ENCODE data around the gene ADAMTS17.

The ADAMTS17 gene

DNA sequence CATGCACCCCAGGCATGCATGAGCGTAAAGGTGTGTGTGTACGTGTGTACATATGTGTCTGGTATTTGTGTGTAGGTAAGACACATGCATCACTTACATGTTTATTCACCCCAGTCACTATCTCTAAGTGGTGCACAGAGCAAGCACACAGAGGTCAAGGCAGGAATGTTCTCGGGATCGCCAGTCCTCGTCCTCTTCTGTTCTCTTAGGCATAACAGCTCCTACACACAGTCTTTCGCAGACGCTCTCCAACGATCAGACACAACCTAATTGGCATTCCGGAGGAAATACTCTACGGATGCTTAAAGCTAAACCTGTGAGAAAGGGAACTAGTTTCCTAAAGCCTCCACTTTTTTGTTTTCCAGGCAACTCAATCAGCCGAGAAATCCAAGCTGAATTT, 95.9 kb downstream of the ADAMTS17 start:
- DNase-seq (ENCODE audit: low read depth), result no peak
- TF ChIP-seq, protein P1, sequence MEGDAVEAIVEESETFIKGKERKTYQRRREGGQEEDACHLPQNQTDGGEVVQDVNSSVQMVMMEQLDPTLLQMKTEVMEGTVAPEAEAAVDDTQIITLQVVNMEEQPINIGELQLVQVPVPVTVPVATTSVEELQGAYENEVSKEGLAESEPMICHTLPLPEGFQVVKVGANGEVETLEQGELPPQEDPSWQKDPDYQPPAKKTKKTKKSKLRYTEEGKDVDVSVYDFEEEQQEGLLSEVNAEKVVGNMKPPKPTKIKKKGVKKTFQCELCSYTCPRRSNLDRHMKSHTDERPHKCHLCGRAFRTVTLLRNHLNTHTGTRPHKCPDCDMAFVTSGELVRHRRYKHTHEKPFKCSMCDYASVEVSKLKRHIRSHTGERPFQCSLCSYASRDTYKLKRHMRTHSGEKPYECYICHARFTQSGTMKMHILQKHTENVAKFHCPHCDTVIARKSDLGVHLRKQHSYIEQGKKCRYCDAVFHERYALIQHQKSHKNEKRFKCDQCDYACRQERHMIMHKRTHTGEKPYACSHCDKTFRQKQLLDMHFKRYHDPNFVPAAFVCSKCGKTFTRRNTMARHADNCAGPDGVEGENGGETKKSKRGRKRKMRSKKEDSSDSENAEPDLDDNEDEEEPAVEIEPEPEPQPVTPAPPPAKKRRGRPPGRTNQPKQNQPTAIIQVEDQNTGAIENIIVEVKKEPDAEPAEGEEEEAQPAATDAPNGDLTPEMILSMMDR (IDR thresholded peaks at IDR 0.05; ENCODE audit: control insufficient read depth, extremely low read depth, insufficient read depth), result no peak
- no peak overlapping the region for H3K4me3 ChIP-seq (ENCODE audit: low read depth, low read length)

DNA sequence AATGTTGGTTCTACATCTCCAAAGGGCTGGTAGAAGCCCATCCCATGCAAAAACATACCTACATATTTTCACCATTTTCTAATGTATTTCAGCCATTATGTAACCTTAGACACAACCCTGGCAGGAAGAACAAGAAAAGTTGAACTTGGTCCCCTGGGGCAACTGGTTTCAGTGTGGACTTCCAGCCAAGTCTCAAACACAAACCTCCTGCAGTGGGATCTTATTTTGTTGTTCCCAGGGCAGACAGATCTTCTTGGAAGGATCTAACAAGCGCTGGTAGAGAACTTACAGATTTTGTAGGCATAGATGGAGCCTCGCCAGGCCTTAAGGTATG, 96.3 kb downstream of the ADAMTS17 start:
- no peak for DNase-seq (ENCODE audit: low read depth)
- no peak overlapping the region for H3K4me3 ChIP-seq (ENCODE audit: low read depth, low read length)
- TF ChIP-seq, protein P1 (IDR thresholded peaks at IDR 0.05; ENCODE audit: control insufficient read depth, extremely low read depth, insufficient read depth), result no peak

DNA sequence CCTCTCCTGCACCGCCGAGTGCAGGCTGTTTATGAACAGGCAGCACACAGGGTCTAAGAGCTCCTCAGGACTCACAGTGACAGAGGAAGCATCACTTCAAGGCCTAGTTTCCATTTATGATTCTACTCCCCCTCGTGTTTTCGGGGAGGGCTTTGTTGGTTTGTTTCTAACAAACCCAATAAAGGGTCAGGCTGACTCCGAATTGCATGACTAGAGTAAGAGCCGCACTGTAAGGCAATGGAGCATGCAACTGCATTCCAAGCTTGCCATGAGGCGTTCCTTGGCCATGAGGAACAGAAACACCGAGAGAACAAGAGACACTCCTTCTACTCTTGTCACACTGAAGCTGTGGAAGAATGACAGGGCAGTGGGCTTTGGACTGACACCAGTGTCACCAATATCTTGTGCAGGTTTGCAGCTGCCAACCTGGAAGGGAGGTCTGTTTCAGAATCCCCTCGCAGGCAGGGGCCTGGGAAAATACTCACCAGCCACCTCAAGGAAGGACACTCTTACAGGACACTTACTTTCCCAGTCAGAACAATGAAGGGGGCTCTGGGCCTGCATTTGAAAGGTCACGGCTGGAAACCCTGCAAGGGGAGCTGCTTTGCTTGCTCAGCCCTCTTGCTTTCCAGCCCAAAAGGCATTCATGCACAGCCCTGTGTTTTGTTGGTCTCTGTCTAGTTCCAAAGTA, 96.8 kb downstream of the ADAMTS17 start:
- no peak for DNase-seq (ENCODE audit: low read depth)
- no peak overlapping the region for H3K4me3 ChIP-seq (ENCODE audit: low read depth, low read length)
- TF ChIP-seq, protein P1 (IDR thresholded peaks at IDR 0.05; ENCODE audit: control insufficient read depth, extremely low read depth, insufficient read depth), result no peak

DNA sequence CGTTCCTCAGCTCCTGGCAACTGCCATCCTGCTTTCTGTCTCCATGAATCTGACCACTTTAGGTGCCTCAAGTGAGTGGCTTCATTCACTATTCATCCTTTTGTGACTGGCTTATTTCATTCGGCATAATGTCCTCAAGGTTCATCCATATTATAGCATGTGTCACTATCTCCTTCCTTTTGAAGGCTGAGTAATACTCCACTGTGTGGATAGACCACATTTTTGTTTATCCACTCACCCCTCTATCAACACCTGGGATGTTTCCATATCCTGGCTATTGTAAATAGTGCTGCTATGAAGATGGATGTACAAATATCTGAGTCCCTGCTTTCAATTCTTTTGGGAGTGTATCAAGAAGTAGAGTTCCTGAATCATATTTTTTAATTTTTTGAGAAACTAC, 98.8 kb downstream of the ADAMTS17 start:
- no peak overlapping the region for H3K4me3 ChIP-seq (ENCODE audit: low read depth, low read length)
- TF ChIP-seq, protein P1 (IDR thresholded peaks at IDR 0.05; ENCODE audit: control insufficient read depth, extremely low read depth, insufficient read depth), result no peak
- no peak for DNase-seq (ENCODE audit: low read depth)

DNA sequence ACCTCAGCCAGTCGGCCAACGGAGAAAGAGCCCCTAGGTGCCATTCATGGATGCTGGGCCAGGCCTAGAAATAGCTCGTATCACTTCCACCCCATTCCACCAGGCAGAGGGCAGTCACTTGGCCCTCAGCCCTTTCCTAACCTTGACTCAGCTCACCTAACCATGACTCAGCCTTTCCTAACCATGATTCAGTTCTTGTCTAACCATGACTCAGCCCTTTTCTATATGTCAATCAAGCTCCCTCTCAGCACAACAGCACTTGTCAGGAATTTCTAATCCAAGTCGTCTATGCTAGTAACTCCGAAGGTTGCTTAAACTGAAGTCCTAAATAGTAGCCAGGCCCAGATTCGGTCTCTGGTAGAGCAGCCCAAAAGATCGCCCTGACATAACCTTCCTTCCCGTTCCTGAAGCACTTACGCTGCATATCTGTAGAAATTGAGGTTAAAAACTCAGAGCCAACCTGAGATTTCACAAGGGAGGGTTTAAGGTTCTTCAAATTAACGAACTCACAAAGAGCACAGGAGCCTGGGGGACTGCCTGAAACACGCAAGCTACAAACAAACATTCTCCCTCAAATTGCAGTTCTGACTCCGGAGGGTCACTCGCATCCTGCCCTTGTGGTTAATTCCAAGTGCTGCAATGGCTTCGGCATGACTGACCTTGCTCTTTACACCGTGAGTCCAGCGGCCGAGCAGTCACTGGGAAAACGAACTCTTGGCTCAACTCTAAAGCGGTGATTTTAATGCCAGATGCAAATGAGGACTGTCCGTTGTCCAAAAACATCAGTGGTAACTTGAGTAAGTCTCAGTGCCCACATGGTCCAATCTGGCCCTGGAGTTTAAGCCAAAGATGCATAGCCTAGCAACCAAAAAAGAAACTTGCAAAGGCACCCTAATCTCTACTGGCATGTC, 99.9 kb downstream of the ADAMTS17 start:
- DNase-seq (ENCODE audit: low read depth), result no peak
- TF ChIP-seq, protein P1 (IDR thresholded peaks at IDR 0.05; ENCODE audit: control insufficient read depth, extremely low read depth, insufficient read depth), result no peak
- no peak overlapping the region for H3K4me3 ChIP-seq (ENCODE audit: low read depth, low read length)

DNA sequence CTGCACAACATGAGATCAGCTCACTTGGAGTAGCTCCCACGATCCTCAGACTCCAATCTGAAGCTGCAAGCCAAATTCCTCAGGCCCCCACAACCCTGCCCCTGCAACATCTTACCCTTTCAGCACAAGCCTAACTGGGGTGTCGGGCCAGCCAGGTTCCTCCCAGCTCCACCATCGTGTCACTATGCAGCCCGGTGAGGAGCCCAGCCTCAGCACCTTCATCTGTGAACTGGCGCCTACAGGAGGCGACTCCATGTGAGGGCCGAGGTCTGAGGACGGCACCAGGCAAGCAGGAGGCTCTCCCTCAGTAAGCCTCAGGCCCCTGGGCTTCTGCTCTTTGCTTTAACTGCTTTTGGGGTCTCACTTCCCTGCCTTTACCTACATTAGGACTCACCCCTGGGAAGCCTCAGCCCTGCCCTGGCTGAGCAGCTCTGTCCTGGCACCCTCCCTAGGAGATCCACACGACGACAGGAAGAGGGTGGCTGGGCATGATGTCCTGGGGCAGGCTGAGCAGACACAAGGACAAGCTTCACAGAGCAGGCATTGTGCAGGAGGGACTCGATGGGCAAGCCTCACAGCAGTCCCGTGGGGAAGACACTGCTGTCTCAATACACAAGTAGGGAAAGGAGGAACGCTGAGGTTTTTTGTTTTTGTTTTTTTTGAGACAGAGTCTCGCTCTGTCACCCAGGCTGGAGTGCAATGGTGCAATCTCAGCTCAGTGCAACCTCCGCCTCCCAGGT, 104.6 kb downstream of the ADAMTS17 start:
- no peak overlapping the region for H3K4me3 ChIP-seq (ENCODE audit: low read depth, low read length)
- no peak for DNase-seq (ENCODE audit: low read depth)
- TF ChIP-seq, protein P1 (IDR thresholded peaks at IDR 0.05; ENCODE audit: control insufficient read depth, extremely low read depth, insufficient read depth), result no peak
